Small intestine (tissue), 7 donors: ENCODE measurements around the gene SEMA5B. TPM values are rescaled to one million over a fixed set of nuclear protein-coding genes. Genes with fewer than 3 reads are reported as not detected.

ENCODE experiments used
- DNase-seq, 2 donors: peaks; one replicate each; pipeline versions ENCODE4 v3.0.0 to v3.0.0-alpha.2; 2013
- FAIRE-seq: peaks from 2 replicates; lab custom pipeline; 2012; peaks lifted over from hg19 to GRCh38; lab: Jason Lieb, UNC
- H3K27ac ChIP-seq, 3 donors: one replicate each; pipeline ENCODE4 v1.5.1; 2013; ENCODE audit warnings: low read length in 2 of 3, mild to moderate bottlenecking in 2 of 3, control low read depth in 1 of 3, inconsistent platforms in 1 of 3, low read depth in 1 of 3, moderate library complexity in 1 of 3
- H3K27me3 ChIP-seq, 3 donors: one replicate each; pipeline ENCODE4 v1.6.1; 2013; ENCODE audit warnings: low read length in 3 of 3, inconsistent platforms in 1 of 3; ENCODE audit not compliant: control insufficient read depth in 3 of 3, insufficient read depth in 3 of 3
- H3K36me3 ChIP-seq, 3 donors: one replicate each; pipeline ENCODE4 v1.6.1; 2013; ENCODE audit warnings: low read length in 3 of 3, inconsistent platforms in 1 of 3, low read depth in 1 of 3, mild to moderate bottlenecking in 1 of 3, moderate library complexity in 1 of 3; ENCODE audit not compliant: control insufficient read depth in 3 of 3, insufficient read depth in 2 of 3
- H3K4me1 ChIP-seq, 3 donors: one replicate each; pipeline ENCODE4 v1.6.1; 2013; ENCODE audit warnings: low read length in 2 of 3, inconsistent platforms in 1 of 3, low read depth in 1 of 3, mild to moderate bottlenecking in 1 of 3, moderate library complexity in 1 of 3; ENCODE audit not compliant: control insufficient read depth in 3 of 3, insufficient read depth in 2 of 3
- H3K4me3 ChIP-seq, 3 donors: one replicate each; pipeline ENCODE4 v1.5.1; 2013; ENCODE audit warnings: low read length in 3 of 3, control low read depth in 1 of 3, inconsistent platforms in 1 of 3, low read depth in 1 of 3, mild to moderate bottlenecking in 1 of 3, moderate library complexity in 1 of 3
- H3K9me3 ChIP-seq, 2 donors: one replicate each; pipeline ENCODE4 v1.6.1; 2013; ENCODE audit warnings: low read depth in 1 of 2, low read length in 1 of 2; ENCODE audit not compliant: control insufficient read depth in 2 of 2, insufficient read depth in 1 of 2
- WGBS, 3 donors: extraction: QIAGEN DNeasy Blood & Tissue Kit; methylation state at CpG; one replicate each; pipeline ENCODE4 v1.1.7; 2013; 5-methylcytosine and 5-hydroxymethylcytosine counted together
- polyA plus RNA-seq, 4 donors: library from polyadenylated mRNA; stranded (reverse) in 3 of 4; unstranded in 1 of 4; fragments of 200-250 nt in 3 of 4; fragments of 120-200 nt in 1 of 4; gene quantifications; one replicate each; pipeline versions ENCODE4 v1.2.1 to v1.2.3, GENCODE V29; 2013
- donor health status: healthy with polysubstance abuse.
- donor health status: control.
- donor health status: control.
- donor health status: Bipolar disorder and iron deficiency.
- donor health status: healthy.

Gene SEMA5B
- polyA plus RNA-seq, 4 donors, result 0.75 to 4.0 (median 1.9) TPM; not detected in 1

DNA sequence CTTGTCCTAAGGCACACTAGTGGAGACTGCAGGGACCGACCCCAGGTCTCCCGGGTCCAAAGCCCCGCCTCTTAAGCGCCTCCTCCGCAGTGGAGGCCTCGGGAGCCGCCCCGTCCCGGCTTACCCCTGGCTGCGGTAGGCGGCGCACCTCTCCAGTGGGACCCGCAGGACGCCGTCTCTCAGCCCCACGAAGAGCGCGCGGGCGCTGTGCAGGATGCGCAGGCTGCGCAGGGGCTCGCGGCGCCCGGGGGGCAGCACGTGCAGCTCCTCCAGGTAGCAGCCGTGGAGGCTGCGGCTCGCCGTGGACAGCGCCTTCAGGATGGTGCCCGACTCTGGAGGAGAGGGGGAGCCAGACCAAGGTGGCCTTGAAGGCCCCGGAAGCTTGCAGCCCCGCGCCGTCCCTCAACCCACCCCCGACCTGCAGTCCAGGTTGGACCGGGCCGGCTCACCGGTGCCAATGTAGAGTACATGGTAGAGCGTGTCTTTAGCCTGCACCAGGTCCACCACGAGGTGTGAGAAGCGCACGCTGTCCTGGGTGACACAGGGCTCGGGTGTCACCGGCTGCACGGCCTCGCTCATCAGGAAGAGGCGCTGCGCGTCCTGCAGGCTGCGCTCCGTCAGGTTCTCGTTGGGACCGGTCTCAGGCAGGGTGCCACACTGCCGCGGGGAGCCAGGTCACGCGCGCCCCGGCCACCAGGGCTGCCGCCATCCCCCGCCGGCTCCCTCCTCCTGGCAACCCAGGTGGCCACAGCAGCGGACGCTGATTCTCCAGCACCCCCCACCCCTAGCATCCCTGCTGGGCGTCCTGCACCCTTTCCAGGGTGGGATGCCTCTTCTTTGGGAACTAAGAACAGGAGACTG is 105.5 kb downstream of the SEMA5B start:
- Histone ChIP-seq H3K27me3 (peaks cover 8 to 29% (median 10%) of the 10 kb centered on the region in 3 donors), H3K27ac (no peak overlapping the region), H3K4me1 (peaks cover 0 to 10% (median 0%) of the 10 kb centered on the region in 3 donors), H3K36me3 (no peaks in the 10 kb centered on the region), H3K4me3 (peak overlapping the region in 2 of 3 donors; percentile 10 to 20), H3K9me3 (no peaks in the 10 kb centered on the region)
- 4 to 20% (median 6%) methylated on average over 60 to 68 of the region's 68 CpGs for WGBS, 3 donors
- no peak for FAIRE-seq
- DNase-seq, result peak; percentile 8 to 58

DNA sequence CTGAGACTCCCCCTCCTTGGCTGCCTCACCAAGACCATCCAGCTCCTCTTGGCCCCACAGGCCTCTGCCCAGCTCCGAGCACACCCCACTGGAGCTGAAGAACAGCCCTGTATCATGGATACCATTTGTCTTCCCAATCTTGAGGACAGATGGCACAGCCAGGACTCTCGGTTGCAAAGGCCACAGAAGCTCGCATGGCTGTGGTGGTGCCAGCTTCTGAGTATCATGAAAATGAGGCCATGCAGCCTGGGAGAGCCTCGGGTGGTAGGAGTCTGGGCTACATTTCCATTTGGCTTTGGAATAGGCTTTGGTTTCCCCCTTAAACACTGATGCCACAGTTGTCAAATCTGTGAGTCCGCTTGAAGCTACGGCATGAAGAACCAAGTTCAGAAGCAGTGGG is 106.6 kb downstream of the SEMA5B start:
- peaks cover 8 to 36% (median 10%) of the 10 kb centered on the region in 3 donors for H3K27me3 ChIP-seq
- H3K36me3 ChIP-seq, result no peaks in the 10 kb centered on the region
- 70 to 82% (median 75%) methylated on average over 6 of the region's 6 CpGs for WGBS, 3 donors
- H3K4me3 ChIP-seq, result no peak overlapping the region
- no peak overlapping the region for H3K27ac ChIP-seq
- DNase-seq (no peak), FAIRE-seq (no peak)
- peaks cover 0 to 11% (median 0%) of the 10 kb centered on the region in 3 donors for H3K4me1 ChIP-seq
- H3K9me3 ChIP-seq, result no peaks in the 10 kb centered on the region

DNA sequence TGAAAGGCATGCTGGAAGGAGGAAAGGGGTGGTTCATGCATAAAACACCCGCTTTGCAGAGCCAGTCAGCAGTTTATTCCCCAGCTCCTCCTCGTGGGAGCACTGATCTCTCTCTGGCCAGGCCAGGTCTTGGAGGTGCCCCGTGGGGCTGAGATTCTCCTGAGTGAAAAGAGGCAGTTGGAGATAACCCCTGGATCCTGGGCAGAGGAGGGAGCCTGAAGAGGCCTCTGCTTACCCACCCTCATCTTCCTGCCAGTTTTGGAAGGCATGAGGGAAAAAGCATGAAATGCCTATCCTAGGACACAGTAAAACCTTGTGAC is 108.3 kb downstream of the SEMA5B start:
- Histone ChIP-seq H3K27ac (no peak overlapping the region), H3K4me3 (no peak overlapping the region), H3K36me3 (no peaks in the 10 kb centered on the region), H3K4me1 (peaks cover 0 to 11% (median 0%) of the 10 kb centered on the region in 3 donors), H3K9me3 (no peaks in the 10 kb centered on the region), H3K27me3 (peaks cover 8 to 47% (median 10%) of the 10 kb centered on the region in 3 donors)
- 60 to 73% (median 70%) methylated on average over 3 of the region's 3 CpGs for WGBS, 3 donors
- no peak for DNase-seq
- no peak for FAIRE-seq

DNA sequence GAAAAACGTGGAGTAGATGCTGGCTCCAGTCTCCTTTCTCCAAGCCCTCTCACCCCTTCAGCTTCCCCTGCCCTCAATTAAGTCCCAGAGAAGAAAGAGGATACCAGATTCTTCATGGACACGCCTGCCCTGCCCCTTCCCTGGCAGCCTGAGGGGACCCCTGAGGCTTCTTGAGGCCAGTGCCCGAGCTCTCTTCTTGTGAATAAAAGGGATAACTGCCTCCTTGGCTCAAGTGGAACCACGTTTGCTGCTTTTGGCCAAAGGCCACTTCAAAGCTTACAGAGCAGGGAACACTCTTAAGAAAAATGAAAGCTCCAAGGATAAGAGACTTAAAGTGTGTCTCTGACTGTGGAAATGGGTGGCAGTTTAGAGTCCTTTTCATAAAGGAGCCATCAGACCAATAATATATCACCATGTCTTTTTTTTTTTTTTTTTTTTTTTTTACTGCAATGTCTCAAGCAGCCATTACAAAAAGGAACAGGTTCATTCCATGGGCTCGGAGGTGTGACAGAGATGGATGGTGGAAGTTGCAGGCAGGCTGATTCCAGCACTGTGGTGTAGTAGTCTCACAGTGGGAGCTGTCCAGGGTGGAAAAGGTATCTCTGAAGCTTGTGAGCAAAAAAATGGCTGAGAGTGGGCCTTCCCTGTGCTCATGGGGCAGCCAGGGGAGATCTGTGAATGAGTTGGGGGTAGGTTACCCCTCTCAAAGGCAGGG is 108.8 kb downstream of the SEMA5B start:
- Histone ChIP-seq H3K4me1 (peaks cover 0 to 11% (median 0%) of the 10 kb centered on the region in 3 donors), H3K4me3 (no peak overlapping the region), H3K27me3 (peaks cover 8 to 49% (median 10%) of the 10 kb centered on the region in 3 donors), H3K27ac (no peak overlapping the region), H3K36me3 (no peaks in the 10 kb centered on the region), H3K9me3 (no peaks in the 10 kb centered on the region)
- peak in 1 of 2 donors; percentile 17 for DNase-seq
- no peak for FAIRE-seq
- 48 to 60% (median 54%) methylated on average over 5 of the region's 5 CpGs for WGBS, 3 donors

DNA sequence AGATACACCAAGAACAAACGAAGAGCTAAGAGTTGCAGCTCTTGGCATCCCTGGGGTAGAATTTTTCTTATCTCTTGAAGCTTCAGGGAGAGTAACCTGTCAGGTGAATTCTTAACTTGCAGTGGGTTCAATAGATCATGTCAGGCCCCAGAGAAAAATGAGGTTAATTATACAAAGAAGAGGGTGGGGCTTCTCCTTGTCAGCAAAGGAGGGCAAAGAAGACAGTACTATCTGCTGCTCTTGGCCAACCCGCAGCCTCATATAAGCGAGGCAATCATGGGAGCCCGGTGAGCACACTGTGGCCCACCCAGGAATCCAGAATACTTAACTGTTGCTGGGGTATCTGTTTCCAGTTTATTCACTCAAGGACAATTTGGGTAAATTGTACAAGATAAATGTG is 110.2 kb downstream of the SEMA5B start:
- no peak for FAIRE-seq
- WGBS, 3 donors, result 72 to 87% (median 80%) methylated on average over 4 of the region's 4 CpGs
- Histone ChIP-seq H3K4me1 (peaks cover 0 to 11% (median 0%) of the 10 kb centered on the region in 3 donors), H3K4me3 (no peak overlapping the region), H3K36me3 (no peaks in the 10 kb centered on the region), H3K9me3 (no peaks in the 10 kb centered on the region), H3K27ac (no peak overlapping the region), H3K27me3 (peaks cover 6 to 48% (median 13%) of the 10 kb centered on the region in 3 donors)
- peak in 1 of 2 donors; percentile 46 for DNase-seq

DNA sequence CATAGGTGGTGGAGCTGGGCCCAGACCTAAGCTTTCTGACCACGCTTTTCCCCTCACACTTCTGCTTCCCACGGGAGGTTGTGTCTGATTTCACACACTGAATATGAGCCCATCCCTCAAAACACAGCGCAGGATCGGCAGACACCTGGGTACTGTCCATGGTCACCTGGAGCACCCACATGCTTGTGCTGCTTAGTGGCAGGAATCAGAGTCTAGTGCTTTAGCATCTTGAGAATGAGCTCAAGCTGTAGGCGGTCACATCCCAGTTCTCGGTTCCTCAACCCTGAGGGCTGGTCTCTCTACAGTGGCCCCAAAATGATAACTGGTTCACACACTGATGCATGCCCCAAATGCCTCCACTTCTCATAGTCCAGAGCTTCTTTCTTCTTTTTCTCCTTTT is 111.0 kb downstream of the SEMA5B start:
- no peak overlapping the region for H3K27ac ChIP-seq
- WGBS, 3 donors, result 69 to 83% (median 78%) methylated on average over 6 of the region's 6 CpGs
- peaks cover 5 to 45% (median 7%) of the 10 kb centered on the region in 3 donors for H3K27me3 ChIP-seq
- H3K4me3 ChIP-seq, result no peak overlapping the region
- FAIRE-seq, result no peak
- no peaks in the 10 kb centered on the region for H3K9me3 ChIP-seq
- no peak for DNase-seq
- no peaks in the 10 kb centered on the region for H3K36me3 ChIP-seq
- H3K4me1 ChIP-seq, result peaks cover 0 to 8% (median 0%) of the 10 kb centered on the region in 3 donors

DNA sequence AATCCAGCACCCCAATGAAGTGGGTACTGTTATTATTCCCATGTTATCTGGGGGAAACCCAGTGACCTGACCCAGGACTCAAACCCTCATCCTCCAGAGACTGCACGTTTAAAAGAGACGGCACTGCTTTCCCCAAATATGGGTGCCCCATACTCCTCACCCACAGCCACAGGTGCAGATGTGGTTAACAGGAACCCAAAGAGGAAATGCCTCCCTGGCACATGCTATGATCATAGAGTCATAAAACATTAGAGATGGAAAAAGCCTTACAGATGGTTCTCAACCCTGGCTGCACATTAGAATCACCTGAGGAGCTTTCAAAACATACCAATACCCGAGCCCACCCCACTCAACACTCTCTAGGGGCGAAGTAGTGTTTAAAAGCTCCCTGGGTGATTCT is 111.5 kb downstream of the SEMA5B start:
- FAIRE-seq, result no peak
- WGBS, 3 donors, result 64 to 74% (median 68%) methylated on average over 4 of the region's 4 CpGs

DNA sequence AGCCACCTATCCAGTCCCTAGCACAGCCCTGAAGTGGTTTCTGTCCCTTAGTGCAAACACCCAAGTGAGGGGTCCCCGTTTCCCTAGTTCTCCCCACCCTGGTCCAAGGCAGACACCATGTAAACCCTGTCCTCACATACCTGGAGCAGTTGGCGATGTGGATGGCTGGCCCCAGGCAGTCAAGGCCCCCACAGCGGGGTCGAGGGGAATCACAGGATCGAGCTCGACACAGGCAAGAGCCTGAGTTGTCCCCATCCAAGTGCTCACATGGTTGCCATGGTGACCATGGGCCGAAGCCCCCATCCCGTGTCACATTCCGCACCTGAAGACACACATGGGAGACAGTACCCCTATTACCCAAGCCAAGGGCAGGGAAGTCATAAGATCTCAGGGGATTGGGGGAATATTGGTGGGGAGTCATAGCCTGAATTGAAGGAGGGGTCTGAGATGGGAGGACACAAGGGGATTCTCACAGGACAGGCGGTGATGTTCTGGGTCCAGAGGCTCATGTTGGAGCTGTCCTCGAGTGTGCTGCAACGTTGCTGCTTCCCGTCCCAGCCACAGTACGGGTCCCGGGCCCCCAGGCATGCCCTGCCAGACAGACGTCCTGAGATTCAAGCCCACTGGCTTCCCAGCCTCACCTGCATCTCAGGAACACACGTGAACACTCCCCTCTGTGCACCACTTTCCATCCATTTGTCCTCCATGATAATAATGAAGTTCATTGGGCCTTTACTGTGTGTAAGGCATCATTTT is 112.1 kb downstream of the SEMA5B start:
- WGBS, 3 donors, result 84 to 88% (median 87%) methylated on average over 16 to 17 of the region's 17 CpGs
- peaks cover 2 to 39% (median 7%) of the 10 kb centered on the region in 3 donors for H3K27me3 ChIP-seq
- FAIRE-seq (no peak), DNase-seq (no peak)
- H3K36me3 ChIP-seq, result no peaks in the 10 kb centered on the region
- no peak overlapping the region for H3K27ac ChIP-seq
- peaks cover 0 to 6% (median 0%) of the 10 kb centered on the region in 3 donors for H3K4me1 ChIP-seq
- no peaks in the 10 kb centered on the region for H3K9me3 ChIP-seq
- no peak overlapping the region for H3K4me3 ChIP-seq

More for the DNA sequence above, 111.5 kb downstream of the SEMA5B start:
- Histone ChIP-seq H3K4me1 (peaks cover 0 to 6% (median 0%) of the 10 kb centered on the region in 3 donors), H3K36me3 (no peaks in the 10 kb centered on the region), H3K4me3 (no peak overlapping the region), H3K27ac (no peak overlapping the region), H3K9me3 (no peaks in the 10 kb centered on the region), H3K27me3 (peaks cover 3 to 42% (median 7%) of the 10 kb centered on the region in 3 donors)
- no peak for DNase-seq
